22Rv1 (cell line): ENCODE measurements around the gene PAPSS2.

Experiments
- CTCF ChIP-seq: fragments of 450-650 bp; IDR thresholded peaks from 2 replicates; pipeline ENCODE4 v1.5.1; 2017; ENCODE audit warnings: mild to moderate bottlenecking
- ZFX ChIP-seq: fragments of 450-650 bp; IDR thresholded peaks from 2 replicates; pipeline ENCODE4 v1.6.1; 2017; ENCODE audit warnings: antibody characterized with exemption, borderline replicate concordance

DNA sequence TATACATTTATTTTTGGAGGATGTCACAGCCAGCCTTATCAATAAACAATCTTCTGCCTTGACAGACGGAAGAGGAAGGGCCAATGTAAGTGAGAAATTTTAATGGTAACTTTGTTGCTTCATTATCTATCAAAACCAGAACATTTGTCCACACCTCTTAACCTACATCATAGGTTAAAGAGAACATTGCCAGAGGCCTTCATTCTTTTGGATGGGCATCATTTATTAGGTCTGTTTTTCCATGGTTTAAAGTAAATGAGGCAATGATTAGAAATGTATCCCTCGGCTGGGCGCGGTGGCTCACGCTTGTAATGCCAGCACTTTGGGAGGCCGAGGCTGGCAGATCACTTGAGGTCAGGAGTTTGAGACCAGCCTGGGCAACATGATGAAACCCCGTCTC is 29.5 kb upstream of the PAPSS2 start:
- TF ChIP-seq CTCF (no peak), ZFX (no peak)
